Choroid plexus epithelial cell (primary cell): ENCODE measurements around the gene ARL16.

Experiments used
- DNase-seq: peaks from one replicate; pipeline ENCODE4 v3.0.0-alpha.2; 2010; ENCODE audit warnings: low read depth
- H3K4me3 ChIP-seq: 2 replicates; pipeline ENCODE4 v1.5.1; 2011; ENCODE audit warnings: low read depth, mild to moderate bottlenecking, control low read depth, low read length, moderate library complexity
- TF ChIP-seq, protein P1 (sequence below): conservative IDR thresholded peaks from 2 replicates; pipeline ENCODE4 v1.5.1; 2011; ENCODE audit warnings: low read depth, mild to moderate bottlenecking, control low read depth, inconsistent platforms, low read length, moderate library complexity

The ARL16 gene

DNA sequence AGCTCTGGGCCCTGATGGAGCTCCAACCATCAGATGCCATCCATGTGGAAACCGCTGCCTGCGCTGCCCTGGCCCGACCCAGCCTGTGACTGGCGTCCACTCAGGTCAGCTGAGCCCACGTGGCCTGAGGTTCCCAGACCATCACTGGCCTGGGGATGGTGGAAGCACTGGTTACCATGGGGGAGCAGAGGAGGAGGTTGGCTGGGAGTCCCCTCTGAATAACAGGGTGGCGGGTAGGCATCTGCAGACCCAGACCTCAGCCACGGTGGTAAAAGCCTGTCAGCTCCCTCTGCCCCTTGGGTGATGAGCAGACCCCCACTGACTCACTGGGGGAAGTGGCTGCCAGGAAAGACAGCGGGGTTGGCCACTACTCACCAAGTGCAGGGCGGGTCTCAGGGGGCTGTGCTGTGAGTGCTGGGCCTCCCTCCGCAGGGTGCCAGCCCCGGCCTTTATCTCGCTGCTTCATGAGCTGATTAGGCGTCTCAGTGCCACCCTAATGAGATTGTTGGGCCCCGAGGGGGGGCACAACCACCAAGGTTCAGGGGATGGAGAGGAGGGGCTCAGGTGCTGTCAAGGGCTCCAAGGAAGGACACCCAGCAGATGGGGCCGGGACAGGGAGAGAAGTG is 27.4 kb downstream of the ARL16 start, which contains the start of gene PDE6G:
Gene PDE6G (minus strand): TSS at position 425 of the 626 bp plus-strand sequence. CDS start 3,237 bp downstream, outside the sequence.
- no peak within 1 kb of the TSS for H3K4me3 ChIP-seq
- DNase-seq: no peak
- TF ChIP-seq, protein P1, sequence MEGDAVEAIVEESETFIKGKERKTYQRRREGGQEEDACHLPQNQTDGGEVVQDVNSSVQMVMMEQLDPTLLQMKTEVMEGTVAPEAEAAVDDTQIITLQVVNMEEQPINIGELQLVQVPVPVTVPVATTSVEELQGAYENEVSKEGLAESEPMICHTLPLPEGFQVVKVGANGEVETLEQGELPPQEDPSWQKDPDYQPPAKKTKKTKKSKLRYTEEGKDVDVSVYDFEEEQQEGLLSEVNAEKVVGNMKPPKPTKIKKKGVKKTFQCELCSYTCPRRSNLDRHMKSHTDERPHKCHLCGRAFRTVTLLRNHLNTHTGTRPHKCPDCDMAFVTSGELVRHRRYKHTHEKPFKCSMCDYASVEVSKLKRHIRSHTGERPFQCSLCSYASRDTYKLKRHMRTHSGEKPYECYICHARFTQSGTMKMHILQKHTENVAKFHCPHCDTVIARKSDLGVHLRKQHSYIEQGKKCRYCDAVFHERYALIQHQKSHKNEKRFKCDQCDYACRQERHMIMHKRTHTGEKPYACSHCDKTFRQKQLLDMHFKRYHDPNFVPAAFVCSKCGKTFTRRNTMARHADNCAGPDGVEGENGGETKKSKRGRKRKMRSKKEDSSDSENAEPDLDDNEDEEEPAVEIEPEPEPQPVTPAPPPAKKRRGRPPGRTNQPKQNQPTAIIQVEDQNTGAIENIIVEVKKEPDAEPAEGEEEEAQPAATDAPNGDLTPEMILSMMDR: no peak

DNA sequence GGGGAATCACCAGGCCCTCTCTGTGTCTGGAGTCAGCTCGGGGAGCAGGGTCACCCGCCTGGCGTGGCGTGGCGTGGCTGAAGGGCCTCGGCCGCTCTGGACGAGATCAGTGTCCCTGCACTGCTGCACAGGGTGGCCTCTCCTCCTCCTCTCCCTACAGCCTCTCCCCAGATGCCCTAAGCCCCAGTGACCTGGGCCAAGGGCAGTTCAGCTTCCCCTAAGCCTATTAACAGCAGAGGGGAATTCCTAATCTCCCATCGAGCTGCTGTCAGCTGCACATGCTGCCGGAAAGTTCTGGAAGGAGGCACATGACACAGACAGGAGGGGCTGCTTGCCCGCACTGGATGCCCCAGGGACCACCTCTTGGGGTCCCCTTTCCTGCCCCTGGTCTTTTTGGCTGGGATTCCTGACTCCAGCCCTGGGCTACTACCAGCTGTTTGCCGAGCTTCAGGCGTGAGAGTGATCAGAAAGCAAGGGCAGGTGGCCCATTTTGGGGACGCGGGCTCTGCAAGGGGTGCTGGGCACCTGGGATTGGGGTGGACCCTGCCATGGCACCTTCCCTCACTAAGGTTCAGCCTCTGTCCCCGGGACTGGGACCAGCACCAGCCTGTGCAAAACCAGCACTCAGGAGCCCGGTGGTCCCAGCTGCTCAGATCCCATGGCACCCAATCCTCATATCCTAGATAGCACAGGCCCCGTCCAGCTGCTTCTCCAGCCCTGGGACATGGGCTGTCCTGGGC is 28.0 kb downstream of the ARL16 start:
- no peak overlapping the region for H3K4me3 ChIP-seq
- TF ChIP-seq, protein P1: no peak
- DNase-seq: no peak

DNA sequence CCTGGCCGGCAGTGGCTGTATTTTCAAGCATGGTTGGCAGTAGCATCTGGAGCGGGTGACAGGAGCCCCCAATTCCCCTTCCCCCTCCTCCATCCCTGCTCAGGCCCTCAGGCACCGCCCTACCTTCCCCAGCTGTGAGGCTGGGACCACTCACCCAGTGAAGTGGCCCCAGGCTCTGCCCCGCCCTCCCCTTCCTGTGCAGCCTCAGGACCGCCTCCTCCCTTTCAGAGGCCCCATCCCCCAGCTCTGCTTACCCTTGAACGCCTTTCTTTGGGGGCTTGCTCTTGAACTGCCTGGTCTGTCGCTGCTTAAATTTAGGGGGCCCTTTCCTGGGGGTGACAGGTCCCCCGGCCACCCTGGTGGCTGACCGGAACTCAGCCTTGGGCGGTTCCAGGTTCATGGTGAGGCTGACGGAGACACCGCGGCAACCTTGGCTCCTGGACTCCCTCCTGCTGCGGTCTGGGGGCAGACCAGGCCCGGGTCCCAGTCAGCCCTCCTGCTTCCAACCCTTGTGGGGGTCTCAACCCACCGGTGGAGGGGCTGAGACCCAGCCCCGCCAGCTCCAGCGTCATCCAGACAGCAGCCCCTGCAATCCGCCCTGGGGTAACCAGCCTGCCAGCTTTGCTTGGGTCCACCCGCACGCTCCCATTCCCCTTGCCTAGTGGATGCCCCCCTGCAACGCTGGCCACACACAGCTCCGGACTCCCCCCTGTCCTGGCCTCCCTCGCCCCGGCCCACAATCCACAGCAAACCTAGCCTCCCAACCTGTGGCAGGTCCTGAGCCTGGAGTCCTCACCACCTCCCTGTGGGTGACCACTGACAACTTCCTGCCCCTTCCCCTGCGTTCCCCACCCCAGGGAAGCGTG is 30.5 kb downstream of the ARL16 start:
- peak overlapping the region; percentile 29 for H3K4me3 ChIP-seq
- TF ChIP-seq, protein P1: no peak
- no peak for DNase-seq

DNA sequence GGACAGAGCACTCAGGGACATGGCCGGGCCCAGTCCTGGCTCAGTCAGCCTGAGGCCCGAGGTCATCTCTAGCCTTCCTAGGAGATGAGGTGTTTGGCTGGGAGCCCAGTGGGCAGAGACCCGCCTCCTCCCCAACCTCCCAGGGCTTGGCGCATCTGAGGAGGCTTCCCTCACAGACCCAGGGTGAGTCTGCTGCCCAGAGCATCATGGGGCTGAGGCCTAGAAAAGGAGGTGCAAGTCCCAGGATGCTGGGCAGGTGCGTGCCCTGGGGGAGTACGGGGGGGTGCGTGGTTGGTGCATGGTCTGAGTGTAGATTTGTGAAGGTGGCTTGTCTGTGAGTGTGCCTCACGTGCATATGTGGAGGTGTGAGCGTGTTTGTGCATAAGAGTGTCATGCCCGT is 31.9 kb downstream of the ARL16 start:
- peak; percentile 76 for DNase-seq
- TF ChIP-seq, protein P1: no peak
- H3K4me3 ChIP-seq: no peak overlapping the region

DNA sequence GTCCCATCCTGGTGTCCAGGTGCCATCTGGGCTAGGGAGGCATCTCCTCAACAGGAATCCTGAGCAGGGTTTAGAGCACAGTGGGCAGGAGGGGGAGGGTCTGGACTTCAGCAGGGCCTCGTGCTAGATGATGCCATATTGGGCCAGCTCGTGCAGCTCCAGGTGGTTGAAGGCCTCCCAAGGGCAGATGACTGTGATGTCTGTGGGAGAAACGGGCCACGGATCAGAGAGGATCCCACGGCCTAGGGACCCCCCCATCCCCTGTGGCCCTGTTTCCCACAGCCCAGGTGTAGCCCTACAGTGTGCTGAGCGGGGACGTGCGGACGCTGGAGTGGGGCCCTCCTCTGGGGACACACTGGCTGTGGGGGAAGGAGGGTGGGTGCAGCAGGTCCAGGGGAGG is 32.6 kb downstream of the ARL16 start:
- no peak for DNase-seq
- TF ChIP-seq, protein P1: no peak
- no peak overlapping the region for H3K4me3 ChIP-seq

DNA sequence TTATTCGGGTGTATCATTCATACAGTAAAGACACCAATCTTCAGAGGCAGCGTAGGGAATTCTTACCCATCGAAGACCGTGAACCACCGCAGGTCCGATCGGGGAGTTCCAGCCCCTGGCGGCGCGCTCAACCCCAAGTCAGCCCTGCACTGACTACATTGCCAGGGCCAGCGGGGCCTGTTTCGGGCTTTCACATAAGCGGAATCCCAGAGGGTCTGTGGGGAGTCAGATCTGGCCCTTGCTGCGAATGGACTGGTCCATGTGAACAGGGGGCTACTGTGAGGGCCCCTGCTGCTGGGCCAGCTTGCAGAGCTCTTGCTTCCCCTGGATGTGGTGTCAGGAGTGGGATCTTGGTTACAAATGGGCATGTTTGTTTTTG is 34.9 kb downstream of the ARL16 start:
- no peak overlapping the region for H3K4me3 ChIP-seq
- TF ChIP-seq, protein P1: no peak
- DNase-seq: no peak
